NCI-H1048 (cell line): Measurements from ENCODE around the gene ROBO2.

Source experiments
- DNase-seq: peaks from one replicate; lab custom pipeline; 2025; lab: John Stamatoyannopoulos, UW

Gene ROBO2

GRCh38 chr3:77052051-77052501 lies 12.2 kb downstream of the ROBO2 start:
- no peak for DNase-seq

GRCh38 chr3:77052733-77053670 lies 13.1 kb downstream of the ROBO2 start:
- no peak for DNase-seq

GRCh38 chr3:77053795-77054194 lies 13.9 kb downstream of the ROBO2 start:
- DNase-seq = no peak

GRCh38 chr3:77055841-77056341 lies 16.0 kb downstream of the ROBO2 start:
- no peak for DNase-seq

- DNase-seq = no peak
Measured at GRCh38 chr3:77059354-77059753, 19.5 kb downstream of the ROBO2 start.

GRCh38 chr3:77063423-77063822 lies 23.5 kb downstream of the ROBO2 start:
- DNase-seq = no peak

- no peak for DNase-seq
Measured at GRCh38 chr3:77065750-77066149, 25.9 kb downstream of the ROBO2 start.

GRCh38 chr3:77066829-77067228 lies 26.9 kb downstream of the ROBO2 start:
- DNase-seq = no peak

- DNase-seq = no peak
Measured at GRCh38 chr3:77068808-77069207, 28.9 kb downstream of the ROBO2 start.

- DNase-seq = no peak
Measured at GRCh38 chr3:77071364-77071763, 31.5 kb downstream of the ROBO2 start.

GRCh38 chr3:77071809-77072208 lies 31.9 kb downstream of the ROBO2 start:
- DNase-seq = no peak

- no peak for DNase-seq
Measured at GRCh38 chr3:77072232-77072631, 32.3 kb downstream of the ROBO2 start.

- DNase-seq = no peak
Measured at GRCh38 chr3:77078279-77078678, 38.4 kb downstream of the ROBO2 start.

- DNase-seq = no peak
Measured at GRCh38 chr3:77079988-77080610, 40.2 kb downstream of the ROBO2 start.

- no peak for DNase-seq
Measured at GRCh38 chr3:77081240-77081661, 41.4 kb downstream of the ROBO2 start.

GRCh38 chr3:77084511-77084910 lies 44.6 kb downstream of the ROBO2 start:
- DNase-seq = no peak

- DNase-seq = no peak
Measured at GRCh38 chr3:77086408-77086807, 46.5 kb downstream of the ROBO2 start.

- no peak for DNase-seq
Measured at GRCh38 chr3:77091809-77092208, 51.9 kb downstream of the ROBO2 start.

- no peak for DNase-seq
Measured at GRCh38 chr3:77093101-77093500, 53.2 kb downstream of the ROBO2 start.

- DNase-seq = no peak
Measured at GRCh38 chr3:77096145-77096544, 56.2 kb downstream of the ROBO2 start.

- no peak for DNase-seq
Measured at GRCh38 chr3:77096966-77097890, 57.3 kb downstream of the ROBO2 start.
